ENCODE results near the gene THAP9. TPM values are rescaled to one million over a fixed set of nuclear protein-coding genes. Genes with fewer than 3 reads are reported as not detected.
"Not testable (repeated sequence)": the region's sequence is repeated elsewhere in the genome, so short reads cannot be mapped to it uniquely, and the experiment has no call there.

Gene THAP9
- total and polyA plus RNA-seq, 7 donors = 0.60 to 7.5 (median 3.9) TPM

DNA sequence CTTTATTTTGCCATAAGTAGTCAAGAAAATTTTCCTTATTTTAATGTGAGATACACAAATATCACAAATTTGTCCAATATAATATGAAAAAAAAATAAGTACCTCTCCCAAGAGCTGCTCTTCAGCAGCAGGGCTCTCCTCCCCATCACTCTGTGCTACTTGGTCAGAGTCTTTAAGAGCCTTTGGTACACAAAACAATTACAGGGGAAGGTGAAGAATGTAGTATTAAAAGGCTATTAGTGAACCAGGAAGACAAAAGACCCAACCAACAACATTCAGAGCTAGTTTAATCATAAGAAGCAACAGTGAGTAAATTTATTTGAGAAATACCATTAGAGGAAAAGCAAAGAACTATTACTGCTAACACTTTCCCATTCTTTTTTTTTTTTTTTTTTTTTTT is 39.0 kb upstream of the THAP9 start:
- no peak for TF ChIP-seq POLR2AphosphoS5 (IDR thresholded peaks at IDR 0.05)
- peaks cover 0 to 6% (median 3%) of the 10 kb centered on the region in 4 donors for H3K4me1 ChIP-seq
- no peaks in the 10 kb centered on the region for H3K27me3 ChIP-seq
- H3K9me3 ChIP-seq = no peaks in the 10 kb centered on the region
- no peak overlapping the region for H3K27ac ChIP-seq
- intact Hi-C loops (cut with DNase I) = no loop called here
- no peak for DNase-seq
- H3K36me3 ChIP-seq = peaks cover 22 to 74% (median 36%) of the 10 kb centered on the region in 4 donors
- no peak overlapping the region for H3K4me3 ChIP-seq

GRCh38 chr4:82864336-82864979 is 36.1 kb upstream of the THAP9 start:
- Histone ChIP-seq H3K4me1 (peaks cover 0 to 6% (median 3%) of the 10 kb centered on the region in 4 donors), H3K9me3 (no peaks in the 10 kb centered on the region), H3K36me3 (peaks cover 14 to 88% (median 37%) of the 10 kb centered on the region in 4 donors), H3K4me3 (no peak overlapping the region), H3K27me3 (no peaks in the 10 kb centered on the region), H3K27ac (no peak overlapping the region)
- WGBS, 2 donors = 85 to 91% methylated on average over 6 of the region's 6 CpGs
- DNase-seq = no peak
- no peak for TF ChIP-seq CTCF (IDR thresholded peaks at IDR 0.05)
- no peak for TF ChIP-seq POLR2A (IDR thresholded peaks at IDR 0.05)
- TF ChIP-seq POLR2AphosphoS5 (IDR thresholded peaks at IDR 0.05) = no peak
- no peak for TF ChIP-seq EP300 (IDR thresholded peaks at IDR 0.05)
- intact Hi-C loops (cut with DNase I) = no loop called here

GRCh38 chr4:82865592-82865991 is 34.9 kb upstream of the THAP9 start:
- peak in 1 of 4 donors; percentile 43 for TF ChIP-seq POLR2AphosphoS5 (IDR thresholded peaks at IDR 0.05)
- TF ChIP-seq EP300 (IDR thresholded peaks at IDR 0.05) = no peak
- no peak for DNase-seq
- H3K36me3 ChIP-seq = peaks cover 15 to 99% (median 47%) of the 10 kb centered on the region in 4 donors
- no peaks in the 10 kb centered on the region for H3K27me3 ChIP-seq
- WGBS, 2 donors = 14 to 19% methylated on average over 1 of the region's 1 CpG
- peak overlapping the region in 3 of 4 donors; percentile 26 to 57 (median 53) for H3K27ac ChIP-seq
- no peak overlapping the region for H3K4me3 ChIP-seq
- intact Hi-C loops (cut with DNase I) = no loop called here
- H3K9me3 ChIP-seq = no peaks in the 10 kb centered on the region
- peaks cover 0 to 6% (median 3%) of the 10 kb centered on the region in 4 donors for H3K4me1 ChIP-seq

DNA sequence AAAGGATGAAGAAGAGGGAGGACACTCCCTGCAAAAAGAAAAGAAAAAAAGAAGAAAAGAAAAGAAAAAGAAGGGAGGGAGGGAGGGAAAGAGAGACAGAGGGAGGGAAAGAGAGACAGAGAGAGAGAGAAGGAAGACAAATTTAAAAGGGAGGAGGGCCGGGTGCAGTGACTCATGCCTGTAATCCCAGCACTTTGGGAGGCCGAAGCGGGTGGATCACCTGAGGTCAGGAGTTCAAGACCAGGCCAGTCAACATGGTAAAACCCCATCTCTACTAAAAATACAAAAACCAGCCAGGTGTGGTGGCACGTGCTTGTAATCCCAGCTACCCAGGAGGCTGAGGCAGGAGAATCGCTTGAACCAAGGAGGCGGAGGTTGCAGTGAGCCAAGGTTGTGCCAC is 34.5 kb upstream of the THAP9 start:
- intact Hi-C loops (cut with DNase I); H3K27me3 ChIP-seq; H3K9me3 ChIP-seq; H3K4me1 ChIP-seq; DNase-seq; H3K4me3 ChIP-seq: not testable (repeated sequence)
- 75 to 76% methylated on average over 6 of the region's 6 CpGs for WGBS, 2 donors
- peak overlapping the region in 3 of 4 donors; percentile 26 to 53 (median 52) for H3K27ac ChIP-seq
- peaks cover 18 to 100% (median 52%) of the 10 kb centered on the region in 4 donors for H3K36me3 ChIP-seq

DNA sequence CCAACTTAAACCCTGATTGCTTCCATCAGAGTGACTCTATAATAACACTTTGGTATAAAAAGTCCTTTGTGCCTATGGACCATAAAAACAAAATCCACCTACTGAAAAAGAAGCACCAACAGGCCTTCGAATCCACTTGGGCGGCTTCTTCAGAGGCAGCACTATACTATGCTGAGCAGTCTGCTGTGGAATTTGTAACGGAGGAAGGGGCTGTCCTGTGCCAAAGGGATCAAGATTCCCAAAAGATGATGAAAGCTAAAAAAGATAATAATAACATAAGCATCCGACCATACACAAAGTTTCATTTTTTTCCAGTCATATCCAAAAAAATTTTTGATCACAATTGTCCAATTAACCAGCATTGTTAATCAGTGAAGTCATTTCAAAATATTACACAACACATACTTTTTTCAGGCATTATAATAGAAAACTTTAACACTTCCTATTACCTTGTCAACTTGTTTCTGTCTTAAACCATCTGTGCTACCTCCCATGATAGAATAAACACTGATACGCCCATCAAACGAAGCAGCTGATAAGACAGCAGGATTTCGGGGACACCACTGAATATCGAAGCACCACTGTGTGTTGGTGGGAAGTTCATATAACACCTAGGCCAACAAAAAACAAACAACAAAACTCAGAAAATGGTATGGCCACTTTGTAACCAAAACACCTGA is 33.7 kb upstream of the THAP9 start:
- TF ChIP-seq CTCF (IDR thresholded peaks at IDR 0.05) (no peak), EP300 (IDR thresholded peaks at IDR 0.05) (no peak), POLR2A (IDR thresholded peaks at IDR 0.05) (no peak), POLR2AphosphoS5 (IDR thresholded peaks at IDR 0.05) (no peak)
- Histone ChIP-seq H3K4me1 (peaks cover 0 to 6% (median 3%) of the 10 kb centered on the region in 4 donors), H3K4me3 (no peak overlapping the region), H3K9me3 (no peaks in the 10 kb centered on the region), H3K27me3 (no peaks in the 10 kb centered on the region), H3K36me3 (peaks cover 20 to 100% (median 60%) of the 10 kb centered on the region in 4 donors), H3K27ac (peak overlapping the region in 2 of 4 donors; percentile 52 to 53)
- intact Hi-C loops (cut with DNase I) = no loop called here
- DNase-seq = no peak
- WGBS, 2 donors = 82 to 89% methylated on average over 8 of the region's 8 CpGs

DNA sequence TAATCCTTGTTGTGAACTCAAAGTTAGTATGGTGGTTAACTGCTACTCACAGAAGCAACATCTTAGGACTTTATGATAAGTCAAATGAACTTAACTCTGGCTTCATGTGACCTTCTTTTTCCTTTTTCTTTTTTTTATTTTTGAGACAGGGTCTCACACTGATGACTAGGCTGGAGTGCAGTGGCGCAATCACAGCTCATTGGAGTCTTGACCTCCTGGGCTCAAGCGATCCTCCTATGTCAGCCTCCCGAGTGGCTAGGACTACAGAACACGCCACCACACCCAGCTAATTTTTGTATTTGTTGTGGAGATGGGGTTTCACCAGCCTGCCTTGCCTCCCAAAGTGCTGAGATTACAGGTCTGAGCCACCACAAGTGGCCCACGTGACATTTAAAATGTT is 32.0 kb upstream of the THAP9 start:
- H3K4me1 ChIP-seq = peaks cover 0 to 6% (median 3%) of the 10 kb centered on the region in 4 donors
- no peaks in the 10 kb centered on the region for H3K9me3 ChIP-seq
- no peak overlapping the region for H3K4me3 ChIP-seq
- TF ChIP-seq POLR2AphosphoS5 (IDR thresholded peaks at IDR 0.05) (no peak), EP300 (IDR thresholded peaks at IDR 0.05) (no peak), POLR2A (IDR thresholded peaks at IDR 0.05) (no peak), CTCF (IDR thresholded peaks at IDR 0.05) (no peak)
- DNase-seq = no peak
- H3K27me3 ChIP-seq = no peaks in the 10 kb centered on the region
- H3K27ac ChIP-seq = no peak overlapping the region
- 98% methylated on average over 5 of the region's 5 CpGs for WGBS, 2 donors
- intact Hi-C loops (cut with DNase I) = no loop called here
- peaks cover 23 to 100% (median 53%) of the 10 kb centered on the region in 4 donors for H3K36me3 ChIP-seq

Measured in sigmoid colon (tissue), 7 donors.